ENCODE data around the gene RFTN1. TPM values are rescaled to one million over a fixed set of nuclear protein-coding genes. Genes with fewer than 3 reads are reported as not detected.
A peak's percentile ranks its signal among the peaks of the same experiment; 100 is the strongest.

Gene RFTN1
- total RNA-seq, 4 donors from 2014 or later = 113 to 137 (median 122) TPM

- no peak overlapping the region for H3K27ac ChIP-seq
- H3K27me3 ChIP-seq = no peaks in the 10 kb centered on the region
- H3K36me3 ChIP-seq = peaks cover 0 to 53% (median 0%) of the 10 kb centered on the region in 3 donors
- TF ChIP-seq EP300 (IDR thresholded peaks at IDR 0.05) (no peak), POLR2A (IDR thresholded peaks at IDR 0.05) (no peak), CTCF (IDR thresholded peaks at IDR 0.05) (no peak)
- no peaks in the 10 kb centered on the region for H3K9me3 ChIP-seq
- WGBS, 2 donors = 94 to 95% methylated on average over 1 of the region's 1 CpG
- peaks cover 0 to 21% (median 4%) of the 10 kb centered on the region in 4 donors for H3K4me1 ChIP-seq
- no peak overlapping the region for H3K4me3 ChIP-seq
- no peak for DNase-seq (ENCODE audit: low spot score in 2 of 2)
Observed at GRCh38 chr3:16284633-16285032, 228.9 kb downstream of the RFTN1 start.

- no peaks in the 10 kb centered on the region for H3K9me3 ChIP-seq
- H3K36me3 ChIP-seq = peaks cover 0 to 22% (median 0%) of the 10 kb centered on the region in 3 donors
- H3K27me3 ChIP-seq = no peaks in the 10 kb centered on the region
- H3K4me3 ChIP-seq = no peak overlapping the region
- TF ChIP-seq EP300 (IDR thresholded peaks at IDR 0.05) (no peak), CTCF (IDR thresholded peaks at IDR 0.05) (no peak), POLR2A (IDR thresholded peaks at IDR 0.05) (no peak)
- DNase-seq (ENCODE audit: low spot score in 2 of 2) = no peak
- WGBS, 2 donors = 77 to 85% methylated on average over 2 of the region's 2 CpGs
- no peak overlapping the region for H3K27ac ChIP-seq
- no peaks in the 10 kb centered on the region for H3K4me1 ChIP-seq
Observed at GRCh38 chr3:16280671-16281070, 232.8 kb downstream of the RFTN1 start.

- DNase-seq (ENCODE audit: low spot score in 2 of 2) = no peak
- peaks cover 0 to 27% (median 0%) of the 10 kb centered on the region in 3 donors for H3K36me3 ChIP-seq
- no peak overlapping the region for H3K4me3 ChIP-seq
- no peak for TF ChIP-seq CTCF (IDR thresholded peaks at IDR 0.05)
- TF ChIP-seq EP300 (IDR thresholded peaks at IDR 0.05) = no peak
- TF ChIP-seq POLR2A (IDR thresholded peaks at IDR 0.05) = no peak
- no peaks in the 10 kb centered on the region for H3K4me1 ChIP-seq
- H3K27me3 ChIP-seq = no peaks in the 10 kb centered on the region
- no peak overlapping the region for H3K27ac ChIP-seq
- 81 to 88% methylated on average over 3 of the region's 3 CpGs for WGBS, 2 donors
- no peaks in the 10 kb centered on the region for H3K9me3 ChIP-seq
Observed at GRCh38 chr3:16279010-16279801, 234.3 kb downstream of the RFTN1 start.

GRCh38 chr3:16277471-16277870 lies 236.0 kb downstream of the RFTN1 start:
- no peaks in the 10 kb centered on the region for H3K27me3 ChIP-seq
- H3K9me3 ChIP-seq = no peaks in the 10 kb centered on the region
- no peak for TF ChIP-seq EP300 (IDR thresholded peaks at IDR 0.05)
- TF ChIP-seq POLR2A (IDR thresholded peaks at IDR 0.05) = no peak
- no peak for TF ChIP-seq CTCF (IDR thresholded peaks at IDR 0.05)
- no peaks in the 10 kb centered on the region for H3K4me1 ChIP-seq
- H3K4me3 ChIP-seq = no peak overlapping the region
- peaks cover 0 to 25% (median 0%) of the 10 kb centered on the region in 3 donors for H3K36me3 ChIP-seq
- DNase-seq (ENCODE audit: low spot score in 2 of 2) = no peak
- H3K27ac ChIP-seq = peak overlapping the region in 1 of 4 donors; percentile 6
- whole genome bisulfite sequencing, 2 donors = 65 to 74% methylated on average over 3 of the region's 3 CpGs

- H3K27ac ChIP-seq = no peak overlapping the region
- 96 to 98% methylated on average over 2 of the region's 2 CpGs for WGBS, 2 donors
- H3K9me3 ChIP-seq = no peaks in the 10 kb centered on the region
- H3K4me1 ChIP-seq = peaks cover 0 to under 1% (median 0%) of the 10 kb centered on the region in 4 donors
- H3K36me3 ChIP-seq = peaks cover 0 to 39% (median 0%) of the 10 kb centered on the region in 3 donors
- H3K4me3 ChIP-seq = no peak overlapping the region
- no peak for TF ChIP-seq POLR2A (IDR thresholded peaks at IDR 0.05)
- DNase-seq (ENCODE audit: low spot score in 2 of 2) = no peak
- no peaks in the 10 kb centered on the region for H3K27me3 ChIP-seq
Observed at GRCh38 chr3:16273867-16274266, 239.6 kb downstream of the RFTN1 start.

All from tibial nerve (tissue), 4 donors.